Heart left ventricle (tissue), 16 donors: ENCODE results near the gene ABLIM1. TPM values are rescaled to one million over a fixed set of nuclear protein-coding genes. Genes with fewer than 3 reads are reported as not detected.

Experiments
- ATAC-seq, 4 donors: fragments of 200-7000 bp; cut with Tn5 transposase; one replicate each; pipeline ENCODE4 v1.9.1; 2020 to 2022; ENCODE audit warnings: moderate library complexity in 4 of 4, mild to moderate bottlenecking in 3 of 4, moderate number of reproducible peaks in 1 of 4
- DNase-seq, 5 donors: peaks; one replicate each; pipeline ENCODE4 v3.0.0-alpha.2; 2020
- H3K27ac ChIP-seq, 12 donors: fragments of 200-600 bp; sonication (generic) in 4 of 12; one replicate each; pipeline versions ENCODE4 v1.5.0 to v1.8.0; 2016 to 2022; ENCODE audit warnings: mild to moderate bottlenecking in 2 of 12
- H3K27me3 ChIP-seq, 9 donors: fragments of 200-600 bp; sonication (generic) in 2 of 9; one replicate each; pipeline versions ENCODE4 v1.5.1 to v1.8.0; 2016 to 2022; ENCODE audit warnings: mild to moderate bottlenecking in 3 of 9
- H3K36me3 ChIP-seq, 9 donors: fragments of 200-600 bp; sonication (generic) in 2 of 9; one replicate each; pipeline versions ENCODE4 v1.5.0 to v1.8.0; 2018 to 2022; ENCODE audit warnings: mild to moderate bottlenecking in 2 of 9
- H3K4me1 ChIP-seq, 12 donors: fragments of 200-600 bp; sonication (generic) in 4 of 12; one replicate each; pipeline versions ENCODE4 v1.5.0 to v1.8.0; 2016 to 2022; ENCODE audit warnings: mild to moderate bottlenecking in 3 of 12
- H3K4me3 ChIP-seq, 12 donors: fragments of 200-600 bp; sonication (generic) in 4 of 12; one replicate each; pipeline versions ENCODE4 v1.5.0 to v1.8.0; 2017 to 2022; ENCODE audit warnings: mild to moderate bottlenecking in 9 of 12, moderate library complexity in 4 of 12
- H3K9me3 ChIP-seq, 12 donors: fragments of 200-600 bp; sonication (generic) in 4 of 12; one replicate each; pipeline versions ENCODE4 v1.5.0 to v1.8.0; 2016 to 2022; ENCODE audit warnings: mild to moderate bottlenecking in 1 of 12
- CTCF ChIP-seq, 12 donors: fragments of 200-600 bp; sonication (generic) in 4 of 12; IDR thresholded peaks; one replicate each; pipeline versions ENCODE4 v1.5.0 to v1.8.0; 2018 to 2022; ENCODE audit warnings: antibody characterized with exemption in 12 of 12, mild to moderate bottlenecking in 5 of 12
- POLR2A ChIP-seq, 2 donors: fragments of 450-650 bp; IDR thresholded peaks; one replicate each; pipeline ENCODE4 v1.6.1; 2017; ENCODE audit warnings: antibody characterized with exemption in 2 of 2, mild to moderate bottlenecking in 2 of 2, moderate library complexity in 2 of 2
- WGBS, 4 donors: extraction: QIAGEN DNeasy Blood & Tissue Kit in 2 of 4; methylation state at CpG; one replicate each; pipeline versions ENCODE4 v1.1.5 to v1.1.7; 2013 to 2018; 5-methylcytosine and 5-hydroxymethylcytosine counted together
- intact Hi-C, 10 donors: fragments of 100-400 bp; cut with DNase I; formaldehyde crosslinking; loops; one replicate each; pipeline versions ENCODE4 v1.11.1 to v1.14.2; 2022
- polyA plus RNA-seq, 2 donors: library from polyadenylated mRNA; stranded (reverse); fragments of 200-250 nt; gene quantifications; one replicate each; pipeline ENCODE4 v1.2.3, GENCODE V29; 2013
- total RNA-seq, 9 donors: library from RNA; depleted of rRNA in 2 of 9; stranded (reverse); fragments of >200 nt in 2 of 9; fragmentation: NEBNext Ultra II Directional in 3 of 9; extraction: Animal tissue kit (Norgen Biotek cat#: 25700) in 3 of 9; gene quantifications; one replicate each; pipeline versions ENCODE4 v1.1.0 to v1.2.4, GENCODE V29; 2016 to 2023
- donor health status: ischemic (EF 13 %, LVEDD 7.1; RV severe dilation, severe dysfunction).
- donor health status: healthy with polysubstance abuse.
- donor health status: DM: no; HTN: yes; CAD: no.
- donor health status: DM: no; HTN: no; CAD: no.
- donor health status: ischemic (EF 25% LVEDD 6.9; RV normal size, moderate dysfunction).
- donor health status: ischemic (EF 25% LVEDD 5.7; RV mildly dilated, moderate dysfunction).
- donor health status: healthy.
- donor health status: DM: yes; HTN: yes; CAD: no.
- donor health status: ischemic (EF 35%, LVEDD 5.7; RV mildly dilated, moderate dysfunction).
- donor health status: nonischemic (EF 11% LVEDD 7.7; RV severe dilation, severe dysfunction).
- donor health status: DM: yes; HTN: yes; CAD: no.
- donor health status: PGD.
- donor health status: ischemic (EF 29% LVEDD 5.4; RV normal size, mild dysfunction).
- donor health status: nonischemic (EF 23%, LVEDD 6.1; RV moderate dilation, normal function).

Gene ABLIM1
- total and polyA plus RNA-seq, 11 donors, result 242 to 713 (median 561) TPM

GRCh38 chr10:114609518-114610426 is 48.3 kb downstream of the ABLIM1 start:
- peak overlapping the region in 1 of 12 donors; percentile 2 for H3K4me3 ChIP-seq
- ATAC-seq, result peak; percentile 47 to 81 (median 58)
- no peaks in the 10 kb centered on the region for H3K27me3 ChIP-seq
- no peak for TF ChIP-seq POLR2A (IDR thresholded peaks at IDR 0.05)
- no peak for TF ChIP-seq CTCF (IDR thresholded peaks at IDR 0.05)
- H3K27ac ChIP-seq, result peak overlapping the region; percentile 39 to 85 (median 70)
- no peak for DNase-seq
- peaks cover 0 to 9% (median 0%) of the 10 kb centered on the region in 9 donors for H3K36me3 ChIP-seq
- H3K9me3 ChIP-seq, result no peaks in the 10 kb centered on the region
- 42 to 47% (median 45%) methylated on average over 8 of the region's 8 CpGs for WGBS, 4 donors
- intact Hi-C loops, result loop anchor here in 1 of 10 donors (5.0 kb wide), 1 partner anchor 52 kb away; no protein-coding TSS in a partner anchor
- H3K4me1 ChIP-seq, result peaks cover 7 to 100% (median 87%) of the 10 kb centered on the region in 12 donors

- ATAC-seq (peak in 2 of 4 donors; percentile 17 to 41), DNase-seq (no peak)
- no peaks in the 10 kb centered on the region for H3K9me3 ChIP-seq
- H3K36me3 ChIP-seq, result no peaks in the 10 kb centered on the region
- 32 to 44% (median 41%) methylated on average over 8 of the region's 8 CpGs for WGBS, 4 donors
- intact Hi-C loops, result loop anchor here in 1 of 10 donors (5.0 kb wide), 1 partner anchor 50 kb away; no protein-coding TSS in a partner anchor
- H3K4me1 ChIP-seq, result peaks cover 9 to 100% (median 84%) of the 10 kb centered on the region in 12 donors
- H3K27me3 ChIP-seq, result no peaks in the 10 kb centered on the region
- H3K4me3 ChIP-seq, result no peak overlapping the region
- TF ChIP-seq POLR2A (IDR thresholded peaks at IDR 0.05) (no peak), CTCF (IDR thresholded peaks at IDR 0.05) (no peak)
- H3K27ac ChIP-seq, result peak overlapping the region; percentile 39 to 85 (median 71)
Observed at GRCh38 chr10:114607358-114607998, 50.6 kb downstream of the ABLIM1 start.

DNA sequence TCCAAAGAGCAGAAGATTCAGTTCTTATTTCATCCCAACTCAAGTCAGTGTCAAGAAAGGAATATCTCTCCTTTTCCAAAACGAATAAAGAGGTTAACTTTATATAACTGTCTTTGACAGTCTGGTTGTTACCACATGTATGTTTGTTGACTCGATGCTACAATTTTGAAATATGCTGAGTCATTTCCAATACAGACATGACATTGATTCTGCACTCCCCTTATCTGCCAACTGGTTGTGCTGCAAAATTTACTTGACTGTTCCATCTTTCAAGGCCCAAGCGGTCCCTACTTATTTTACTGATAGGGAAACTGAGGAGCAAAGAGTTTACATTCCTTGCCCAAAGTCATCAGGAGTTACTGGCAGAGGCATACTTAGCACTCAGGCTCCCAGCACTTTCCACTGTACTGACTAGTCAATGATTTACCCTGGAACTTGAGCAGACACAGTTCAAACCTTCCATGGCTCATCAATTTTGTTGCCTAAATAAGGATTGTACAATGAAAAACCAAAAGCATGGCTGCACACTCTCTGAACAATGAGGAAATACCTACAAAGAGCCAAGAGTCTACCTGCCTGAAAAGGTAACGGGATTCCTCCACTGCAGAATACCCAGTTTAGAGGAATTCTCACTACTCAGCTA is 52.8 kb downstream of the ABLIM1 start:
- TF ChIP-seq POLR2A (IDR thresholded peaks at IDR 0.05), result no peak
- TF ChIP-seq CTCF (IDR thresholded peaks at IDR 0.05), result no peak
- DNase-seq (no peak), ATAC-seq (no peak)
- intact Hi-C loops, result loop anchor here in 1 of 10 donors (5.0 kb wide), 1 partner anchor 48 kb away; no protein-coding TSS in a partner anchor
- H3K36me3 ChIP-seq, result peaks cover 0 to 16% (median 12%) of the 10 kb centered on the region in 9 donors
- no peaks in the 10 kb centered on the region for H3K9me3 ChIP-seq
- no peaks in the 10 kb centered on the region for H3K27me3 ChIP-seq
- H3K27ac ChIP-seq, result peak overlapping the region; percentile 55 to 85 (median 70)
- WGBS, 4 donors, result 58 to 68% (median 64%) methylated on average over 4 of the region's 4 CpGs
- no peak overlapping the region for H3K4me3 ChIP-seq
- H3K4me1 ChIP-seq, result peaks cover 9 to 95% (median 72%) of the 10 kb centered on the region in 12 donors
